GM18520 (cell line): ENCODE results near the gene MAD1L1.
A peak's percentile ranks its signal among the peaks of the same experiment; 100 is the strongest.

Source experiments
- ATAC-seq: cut with Tn5 transposase; IDR thresholded peaks from one replicate; pipeline ENCODE4 v1.9.1; 2021; ENCODE audit not compliant: unreplicated experiment

MAD1L1 gene

GRCh38 chr7:1946773-1947450, 285.8 kb downstream of the MAD1L1 start:
- ATAC-seq = no peak

DNA sequence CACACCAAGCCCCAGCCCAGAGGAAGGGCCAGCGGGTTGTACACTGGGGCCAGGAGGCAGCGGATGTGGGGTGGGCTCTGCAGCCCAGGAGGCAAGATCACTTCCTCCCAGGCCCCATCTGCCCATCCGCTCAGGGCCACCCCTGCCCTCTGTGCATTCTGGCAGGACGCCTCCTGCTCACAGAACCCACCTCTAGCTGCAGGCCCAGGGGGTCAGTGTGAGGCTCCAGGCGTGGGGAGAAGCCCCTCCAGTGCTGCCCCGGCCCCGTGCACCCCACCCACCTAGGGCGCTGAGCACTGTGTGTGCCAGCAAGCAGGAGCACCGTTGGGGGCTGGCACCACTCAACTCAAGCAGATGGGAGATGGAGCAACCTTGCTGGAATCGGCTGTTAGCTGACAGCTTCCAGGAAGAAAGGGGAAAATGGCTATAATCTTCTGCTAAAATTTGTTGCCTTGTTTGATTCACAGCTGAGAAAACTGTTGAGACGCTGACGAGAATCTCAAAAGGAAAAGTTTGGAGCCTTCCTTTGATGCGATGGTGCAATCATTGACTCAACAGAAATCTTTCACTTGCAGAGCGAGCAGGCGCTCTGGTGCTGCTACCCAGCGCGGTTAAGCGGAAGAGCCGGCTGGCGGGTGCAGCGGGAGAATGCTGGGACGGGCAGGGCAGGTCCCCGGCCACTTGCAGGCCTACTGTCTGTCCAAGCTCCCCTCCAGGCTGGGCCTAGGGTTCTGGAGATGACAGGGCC, 286.5 kb downstream of the MAD1L1 start:
- ATAC-seq = no peak

DNA sequence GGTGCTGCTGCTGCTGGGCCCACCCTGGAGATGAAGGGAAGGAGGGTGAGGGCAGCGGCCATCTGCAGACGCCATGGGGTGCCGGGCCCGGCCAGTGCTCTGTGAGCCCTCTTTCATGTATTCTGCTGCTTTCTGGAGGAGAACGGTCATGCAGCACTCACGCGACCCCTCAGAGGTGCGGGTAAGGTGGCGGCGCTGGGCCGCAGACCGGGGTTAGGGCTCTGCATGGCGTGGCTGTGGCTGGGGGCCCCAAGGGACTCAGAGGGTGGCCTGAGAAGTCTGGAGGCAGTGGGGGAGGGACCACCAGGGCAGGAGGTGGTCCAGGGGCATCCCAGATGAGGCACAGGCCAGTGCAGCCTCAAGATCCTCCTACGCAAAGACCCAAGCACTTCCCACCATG, 287.2 kb downstream of the MAD1L1 start:
- ATAC-seq = no peak

DNA sequence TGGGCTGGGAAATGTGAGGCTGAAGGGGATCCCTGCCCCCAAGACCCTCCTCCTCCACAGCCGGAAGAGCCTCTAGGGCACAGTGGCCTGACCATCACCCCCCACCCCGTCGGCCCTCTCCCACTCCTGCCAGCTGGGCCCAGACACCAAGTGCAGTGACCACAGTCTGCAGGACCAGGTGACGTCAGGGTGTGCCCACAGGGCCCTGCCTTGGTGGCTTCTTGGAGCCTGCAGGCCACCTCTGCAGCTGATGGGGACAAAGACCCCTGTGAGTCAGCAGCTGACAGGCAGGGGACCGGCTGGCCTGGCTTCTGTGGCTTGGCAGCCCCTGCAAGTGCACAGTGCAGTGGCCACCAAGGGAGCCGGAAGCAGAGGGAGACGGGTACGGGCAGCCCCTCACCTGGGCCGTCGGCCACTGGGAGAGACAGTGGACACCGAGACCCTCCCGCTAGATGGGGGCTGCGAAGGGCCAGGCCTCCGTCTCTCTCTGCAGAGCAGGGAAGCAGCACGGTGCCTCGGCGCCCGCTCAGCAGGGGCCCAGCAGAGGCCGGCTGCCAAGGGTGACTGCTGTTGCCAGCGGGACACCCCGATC, 288.0 kb downstream of the MAD1L1 start:
- no peak for ATAC-seq

DNA sequence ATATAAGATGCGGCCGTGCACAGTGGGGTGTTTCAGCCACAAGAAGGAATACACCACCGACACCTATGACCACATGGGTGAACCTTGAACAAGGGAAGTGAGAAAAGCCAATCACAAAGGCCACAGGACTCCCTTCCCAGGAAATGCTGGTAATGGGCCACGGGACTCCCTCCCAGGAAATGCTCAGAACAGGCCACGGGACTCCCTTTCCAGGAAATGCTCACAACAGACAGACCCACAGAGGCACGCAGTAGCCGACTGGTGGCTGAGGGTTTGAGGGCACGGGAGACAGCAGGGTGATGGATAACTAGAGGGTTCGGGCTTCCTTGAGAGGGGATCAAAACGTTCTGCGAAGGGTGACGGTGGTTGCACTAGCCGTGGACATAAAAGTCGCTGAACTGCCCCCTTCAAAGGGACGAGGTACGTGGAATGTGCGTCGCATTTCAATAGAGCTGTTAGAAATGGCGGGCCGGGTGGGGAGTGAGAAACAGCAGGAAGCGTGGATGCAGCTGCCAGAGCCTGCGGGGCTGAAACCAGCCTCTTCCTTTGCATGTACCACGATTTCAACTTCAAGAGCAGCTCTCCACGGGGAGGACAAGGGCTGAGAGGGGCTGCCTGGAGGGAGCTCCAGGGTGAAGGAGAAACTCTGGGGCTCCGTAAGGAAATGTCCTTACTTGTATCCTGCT, 288.7 kb downstream of the MAD1L1 start:
- ATAC-seq = no peak

GRCh38 chr7:1943326-1943725, 289.4 kb downstream of the MAD1L1 start:
- ATAC-seq = no peak

- ATAC-seq = no peak
Measured at GRCh38 chr7:1942941-1943289, 289.8 kb downstream of the MAD1L1 start.

- no peak for ATAC-seq
Measured at GRCh38 chr7:1942243-1942940, 290.4 kb downstream of the MAD1L1 start.

DNA sequence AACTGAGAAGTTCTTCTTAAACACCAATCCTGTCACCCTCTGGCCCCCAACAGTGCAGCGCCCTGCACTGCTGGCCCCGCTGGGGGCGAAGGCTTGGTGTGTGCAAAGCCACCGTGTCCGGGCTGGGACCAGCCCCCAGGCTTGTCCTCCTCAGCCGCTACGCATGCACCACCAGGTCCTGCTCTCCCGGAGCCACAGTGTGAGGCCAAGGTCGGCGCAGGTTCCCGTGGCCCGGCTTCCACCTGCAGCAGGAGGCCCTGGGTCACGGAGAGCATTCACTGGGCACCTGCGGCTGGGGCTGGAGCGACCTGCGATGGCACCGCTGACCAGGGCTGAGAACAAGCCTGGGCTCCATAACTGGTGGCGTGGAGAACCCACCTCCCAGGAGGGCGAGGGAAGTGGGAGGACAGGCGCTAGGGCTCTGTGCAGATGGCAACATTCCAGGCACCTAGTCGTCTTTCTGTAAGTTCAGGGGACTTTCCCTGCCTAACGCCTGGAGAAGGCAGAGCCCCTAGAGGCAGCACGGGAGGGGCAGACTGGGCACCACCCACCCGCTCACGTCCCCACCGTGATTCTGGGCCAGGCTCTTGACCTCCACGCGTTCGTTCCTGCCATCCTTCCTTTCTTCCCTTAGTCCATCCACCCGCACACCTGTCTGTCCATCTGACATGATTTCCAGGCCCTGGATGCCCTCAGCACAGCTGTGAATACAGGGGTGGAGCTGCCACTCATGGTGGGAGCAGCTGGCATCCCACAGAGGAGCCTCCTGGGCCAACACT, 291.1 kb downstream of the MAD1L1 start:
- ATAC-seq = no peak

GRCh38 chr7:1940863-1941262, 291.9 kb downstream of the MAD1L1 start:
- ATAC-seq = no peak

DNA sequence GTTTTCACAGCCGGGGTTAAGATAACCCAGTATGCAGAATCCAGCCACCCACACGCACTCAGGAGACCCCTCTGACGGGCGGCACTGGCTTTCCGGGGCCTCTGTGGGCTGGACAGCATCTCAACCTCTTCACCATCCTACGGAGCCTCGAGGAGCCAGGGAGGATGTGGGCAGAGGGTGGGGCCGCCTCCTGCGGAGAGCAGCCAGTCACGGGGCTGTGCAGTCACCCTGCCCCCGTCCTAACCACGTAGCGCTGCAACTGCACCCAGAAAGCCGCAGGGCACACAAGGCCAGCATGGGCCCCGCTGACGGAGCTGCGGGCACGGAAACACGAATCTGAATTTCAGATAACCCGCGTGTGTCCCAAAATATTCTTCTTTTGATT, 292.4 kb downstream of the MAD1L1 start:
- ATAC-seq = peak; percentile 89

DNA sequence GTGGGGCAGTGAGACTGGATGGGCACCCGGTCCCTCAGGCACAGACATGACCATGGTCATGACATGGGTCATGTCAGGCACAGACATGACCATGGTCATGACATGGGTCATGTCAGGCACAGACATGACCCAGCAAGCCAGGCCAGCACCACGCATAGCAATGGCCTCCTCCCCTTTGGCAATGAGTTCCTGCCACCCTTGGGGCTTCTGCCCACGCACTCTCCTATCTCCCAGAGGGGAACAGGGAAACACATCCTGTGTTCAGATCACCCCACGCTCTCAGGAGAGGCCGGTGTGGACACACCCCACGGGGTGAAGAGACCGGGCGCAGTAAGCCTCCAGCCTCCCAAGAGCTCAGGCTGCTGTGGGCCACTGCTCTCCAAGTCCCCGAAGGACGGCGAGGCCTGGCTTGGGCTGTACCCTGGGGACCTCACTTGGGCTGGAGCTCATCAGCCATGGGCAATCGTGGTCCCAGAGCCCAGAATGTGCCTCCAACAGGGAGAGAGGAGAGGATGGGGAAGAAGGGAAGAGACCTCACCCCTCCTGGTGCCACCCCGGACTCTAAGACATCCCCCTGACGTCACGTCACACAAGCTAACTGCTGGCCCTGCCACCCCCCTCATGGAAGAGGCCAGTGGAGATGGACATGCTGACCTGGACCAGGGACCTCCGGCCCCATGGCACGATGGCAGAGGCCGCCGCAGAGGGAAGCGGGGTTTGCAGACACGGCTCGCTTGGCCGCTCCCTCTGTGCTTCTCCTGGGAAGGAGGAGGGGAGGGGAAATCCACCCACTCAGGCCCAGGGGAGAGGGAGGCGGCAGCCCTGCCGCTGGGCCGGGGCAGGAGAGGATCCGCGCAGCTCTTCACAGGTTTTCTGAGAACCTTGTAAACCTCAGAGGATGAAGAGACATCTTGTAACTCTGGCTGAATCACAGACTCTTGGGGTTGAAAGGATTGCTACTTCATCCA, 293.0 kb downstream of the MAD1L1 start:
- ATAC-seq = peak; percentile 10

- no peak for ATAC-seq
Measured at GRCh38 chr7:1938788-1939433, 293.8 kb downstream of the MAD1L1 start.

DNA sequence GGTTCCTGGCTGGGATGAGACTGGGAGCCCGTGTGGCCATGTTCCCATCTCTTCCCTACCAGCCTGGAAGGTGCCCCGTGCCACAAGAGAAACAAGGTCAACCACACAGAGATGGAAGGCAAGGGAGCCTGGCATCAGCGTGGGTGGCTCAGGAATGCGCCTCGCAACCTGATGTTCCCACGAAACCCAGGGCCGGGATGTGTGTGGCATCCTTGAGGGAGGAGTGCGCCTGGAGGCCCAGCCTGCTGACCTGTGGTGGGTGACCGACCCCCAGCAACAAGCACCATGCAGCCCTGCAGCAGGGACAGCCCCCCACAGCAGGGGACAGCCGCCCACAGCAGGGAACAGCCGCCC, 295.5 kb downstream of the MAD1L1 start:
- no peak for ATAC-seq

GRCh38 chr7:1936531-1937251, 296.1 kb downstream of the MAD1L1 start:
- ATAC-seq = no peak

GRCh38 chr7:1936006-1936310, 296.8 kb downstream of the MAD1L1 start:
- no peak for ATAC-seq

GRCh38 chr7:1935176-1936005, 297.4 kb downstream of the MAD1L1 start:
- no peak for ATAC-seq

DNA sequence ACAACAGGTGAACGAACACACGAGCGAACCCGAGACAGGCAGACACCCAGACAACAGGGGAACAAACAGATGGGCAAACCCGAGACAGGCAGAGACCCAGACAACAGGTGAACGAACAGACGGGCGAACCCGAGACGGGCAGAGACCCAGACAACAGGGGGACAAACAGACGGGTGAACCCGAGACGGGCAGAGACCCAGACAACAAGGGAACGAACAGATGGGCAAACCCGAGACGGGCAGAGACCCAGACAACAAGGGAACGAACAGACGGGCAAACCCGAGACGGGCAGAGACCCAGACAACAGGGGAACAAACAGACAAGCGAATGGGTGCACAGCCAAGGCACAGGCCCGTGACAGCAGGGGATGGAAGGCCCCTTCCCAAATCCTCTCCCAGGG, 298.0 kb downstream of the MAD1L1 start:
- ATAC-seq = no peak
